Measurements from ENCODE around the gene SQSTM1.

The SQSTM1 gene

GRCh38 chr5:179875741-179876609 lies 55.3 kb downstream of the SQSTM1 start:
- DNase-seq, result no peak

GRCh38 chr5:179876610-179876952 lies 55.9 kb downstream of the SQSTM1 start:
- DNase-seq, result no peak

- no peak for DNase-seq
Measured at GRCh38 chr5:179878222-179879002, 57.7 kb downstream of the SQSTM1 start.

- no peak for DNase-seq
Measured at GRCh38 chr5:179879003-179879689, 58.4 kb downstream of the SQSTM1 start.

- no peak for DNase-seq
Measured at GRCh38 chr5:179879690-179880010, 58.9 kb downstream of the SQSTM1 start.

GRCh38 chr5:179880066-179880650 lies 59.5 kb downstream of the SQSTM1 start:
- DNase-seq, result no peak

GRCh38 chr5:179880848-179881590 lies 60.3 kb downstream of the SQSTM1 start:
- DNase-seq, result no peak

- no peak for DNase-seq
Measured at GRCh38 chr5:179882338-179882737, 61.6 kb downstream of the SQSTM1 start.

GRCh38 chr5:179883163-179883562 lies 62.5 kb downstream of the SQSTM1 start:
- DNase-seq, result no peak

- no peak for DNase-seq
Measured at GRCh38 chr5:179885491-179886090, 64.9 kb downstream of the SQSTM1 start.

GRCh38 chr5:179886190-179886911 lies 65.6 kb downstream of the SQSTM1 start:
- DNase-seq, result no peak

- no peak for DNase-seq
Measured at GRCh38 chr5:179887095-179887494, 66.4 kb downstream of the SQSTM1 start.
